Mesenteric fat pad (tissue), 1 donor: ENCODE data around the gene TTC7B. TPM values are rescaled to one million over a fixed set of nuclear protein-coding genes. Genes with fewer than 3 reads are reported as not detected.

Experiments
- DNase-seq: peaks from one replicate; pipeline ENCODE4 v3.0.0-alpha.2; 2020; ENCODE audit warnings: low spot score
- total RNA-seq: library from RNA; stranded (reverse); fragmentation: NEBNext Ultra II Directional; extraction: Animal tissue kit (Norgen Biotek cat#: 25700); gene quantifications from one replicate; pipeline ENCODE4 v1.2.1, GENCODE V29; 2021
- donor health status: DM: yes; HTN: yes; CAD: no.

The TTC7B gene
- total RNA-seq, 1 donor from 2014 or later: 92.3 TPM

GRCh38 chr14:90602088-90602687 is 214.0 kb downstream of the TTC7B start:
- DNase-seq: peak; percentile 64

DNA sequence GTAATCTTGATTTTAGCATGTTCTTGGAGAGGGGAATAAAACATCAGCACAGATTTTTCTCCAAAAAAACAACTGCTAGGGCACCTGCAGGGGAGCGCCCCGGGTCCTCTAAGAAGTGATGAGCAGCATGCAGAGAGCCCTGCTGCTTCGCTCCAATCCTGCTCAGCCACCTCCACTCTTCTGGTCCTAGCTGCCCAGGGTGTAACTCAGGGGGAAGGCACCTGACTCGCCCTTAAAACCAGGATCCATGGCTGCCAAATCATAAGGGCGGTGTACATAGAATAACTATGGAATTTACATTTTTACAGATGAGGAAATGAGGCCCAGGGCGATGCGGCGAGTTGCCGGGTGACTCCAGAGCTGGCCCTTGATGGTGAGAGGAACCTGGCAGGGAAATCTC is 214.7 kb downstream of the TTC7B start:
- DNase-seq: peak; percentile 24

DNA sequence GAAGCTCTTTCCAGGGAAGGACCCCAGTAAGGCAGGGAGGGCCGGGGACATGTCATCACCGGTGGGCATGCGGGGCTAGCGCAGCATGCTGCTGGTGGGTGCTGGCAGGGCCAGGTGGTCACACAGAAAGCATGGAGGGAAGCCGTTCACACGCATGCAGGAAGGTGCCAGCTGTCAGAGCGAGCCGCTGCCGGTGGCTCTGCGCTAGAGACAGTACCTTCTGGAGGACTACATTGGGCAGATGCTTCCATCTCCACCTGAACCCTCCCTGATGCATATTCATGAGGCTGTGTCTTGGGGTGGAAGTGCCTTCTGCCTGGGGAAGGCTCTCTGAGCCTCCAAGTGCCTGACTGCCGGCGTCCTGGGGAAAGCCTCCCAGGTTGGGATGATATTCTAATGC is 215.6 kb downstream of the TTC7B start:
- peak; percentile 69 for DNase-seq

GRCh38 chr14:90599748-90600507 is 216.3 kb downstream of the TTC7B start:
- DNase-seq: peak; percentile 37

DNA sequence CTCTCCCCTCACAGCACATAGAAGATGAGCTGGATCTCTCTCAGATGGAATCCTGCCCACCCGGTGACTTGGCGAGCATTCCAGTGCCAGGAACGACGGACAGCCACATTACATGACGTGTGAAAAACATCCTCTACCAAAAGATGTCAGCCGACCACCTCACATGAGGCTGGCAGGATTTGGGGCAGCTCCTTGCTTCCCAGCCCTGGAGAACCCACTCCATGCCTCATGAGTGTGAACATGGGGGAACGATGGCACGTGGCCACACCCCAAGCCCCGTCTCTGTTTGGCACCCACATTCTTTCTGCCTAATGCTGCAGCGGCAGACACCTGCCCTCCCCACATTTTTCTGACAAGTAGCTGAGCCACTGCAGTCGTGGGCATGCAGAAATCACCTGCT is 216.9 kb downstream of the TTC7B start:
- peak; percentile 60 for DNase-seq

GRCh38 chr14:90597961-90598360 is 218.3 kb downstream of the TTC7B start:
- peak; percentile 55 for DNase-seq

GRCh38 chr14:90596733-90597132 is 219.5 kb downstream of the TTC7B start:
- no peak for DNase-seq

DNA sequence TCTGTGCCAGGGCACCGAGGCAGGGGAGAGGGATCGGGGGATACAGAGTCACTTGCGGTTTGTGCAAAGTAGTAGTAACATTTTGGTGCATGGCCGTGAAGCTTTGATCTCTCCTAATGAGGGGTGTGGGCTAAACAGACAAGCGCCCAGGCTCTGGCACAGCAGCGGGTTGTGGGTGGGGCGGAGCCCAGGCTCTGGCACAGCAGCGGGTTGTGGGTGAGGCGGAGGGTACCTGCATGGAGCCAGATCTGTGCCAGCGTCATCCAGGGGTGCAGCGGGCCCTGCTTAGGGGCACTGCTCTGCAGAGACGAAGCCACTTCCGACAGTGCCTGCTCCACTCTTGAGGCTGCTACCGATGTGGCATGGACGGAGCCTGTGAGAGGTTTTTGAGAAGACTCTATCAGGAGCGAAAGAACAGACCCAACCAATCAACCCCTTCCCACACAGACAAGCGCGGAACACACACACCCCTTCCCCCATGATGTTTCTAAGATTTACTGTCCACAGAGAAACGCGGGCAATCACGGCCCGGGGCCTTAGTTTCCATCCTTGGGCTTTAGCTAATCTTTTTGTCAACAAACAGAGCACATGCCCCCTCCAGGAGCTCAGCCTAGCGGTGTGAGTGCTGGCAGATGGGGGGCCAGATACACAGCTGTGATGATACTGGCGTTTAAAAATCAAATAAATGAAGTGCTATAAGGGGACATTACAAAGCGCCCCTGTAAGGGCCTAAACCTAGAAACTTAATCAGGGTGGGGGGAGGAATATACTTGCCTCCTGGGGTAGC is 222.8 kb downstream of the TTC7B start:
- peak; percentile 89 for DNase-seq

DNA sequence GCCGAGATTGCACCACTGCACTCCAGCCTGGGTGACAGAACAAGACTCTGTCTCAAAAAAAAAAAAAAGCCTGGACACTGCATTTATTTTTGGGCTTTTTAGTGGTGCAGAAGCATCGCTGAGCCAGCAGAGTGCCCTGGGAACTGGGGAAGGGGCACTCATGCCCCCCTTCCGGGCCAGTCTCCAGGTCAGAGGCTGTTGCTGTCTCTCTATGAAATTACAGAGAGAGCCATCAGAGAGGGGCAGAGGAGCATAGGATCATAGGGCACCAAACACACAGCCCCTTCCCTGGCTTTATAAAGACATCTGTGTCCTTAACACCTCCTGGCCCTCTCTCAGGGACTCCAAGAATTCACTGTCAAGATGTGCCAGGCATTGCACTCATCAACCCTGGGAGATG is 223.6 kb downstream of the TTC7B start:
- DNase-seq: peak; percentile 16

DNA sequence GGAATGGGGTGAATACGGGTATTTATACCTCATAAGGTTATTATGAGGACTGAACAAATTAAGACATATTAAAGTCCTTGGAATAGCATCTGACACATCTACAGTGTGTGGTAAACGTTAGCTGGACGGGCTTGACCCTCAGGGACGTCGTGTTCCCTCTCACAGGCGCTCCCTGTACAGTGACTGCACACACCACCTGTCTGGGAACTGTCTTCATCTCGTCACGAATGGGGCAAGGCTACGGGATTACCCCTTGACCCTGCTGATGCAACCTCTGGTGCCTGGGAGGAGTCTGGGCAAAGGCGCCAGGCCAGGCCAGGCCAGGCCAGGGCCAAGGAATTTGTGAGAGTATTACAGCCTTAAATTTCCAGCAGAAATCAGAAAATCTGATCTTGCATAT is 228.3 kb downstream of the TTC7B start:
- peak; percentile 49 for DNase-seq

DNA sequence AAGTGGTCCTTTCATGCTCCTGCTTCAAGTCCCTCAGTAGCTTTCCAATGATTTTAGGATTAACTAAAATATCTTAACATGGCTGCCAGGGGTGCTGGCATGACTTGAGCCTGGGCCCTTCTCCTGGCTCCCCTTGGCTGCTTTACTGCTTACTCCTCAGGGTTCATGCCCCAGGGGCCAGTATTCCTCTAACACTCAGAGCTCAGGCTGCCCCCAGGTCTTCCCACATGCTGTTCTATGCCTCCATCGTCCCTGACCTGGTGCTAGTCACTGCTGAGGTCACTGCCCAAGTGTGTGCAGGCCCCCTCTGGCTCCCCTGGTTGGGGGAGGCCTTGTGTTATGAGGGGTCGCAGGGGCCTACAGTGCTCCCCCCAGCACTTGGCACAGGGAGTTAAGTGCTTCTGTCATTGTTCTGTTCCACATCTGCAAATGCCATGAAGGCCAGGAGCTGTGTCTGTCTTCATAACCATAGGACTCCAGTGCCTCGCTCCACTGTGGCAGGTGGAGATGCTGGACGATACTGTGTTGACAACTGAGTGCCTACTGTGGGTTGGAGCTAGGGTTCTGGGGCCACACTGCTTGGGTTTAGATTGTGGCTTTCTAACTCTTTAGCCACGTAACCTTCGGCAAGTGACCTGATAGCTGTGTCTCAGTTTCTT is 228.8 kb downstream of the TTC7B start:
- peak; percentile 68 for DNase-seq

GRCh38 chr14:90585106-90585505 is 231.1 kb downstream of the TTC7B start:
- peak; percentile 86 for DNase-seq

GRCh38 chr14:90583916-90584605 is 232.2 kb downstream of the TTC7B start:
- peak; percentile 76 for DNase-seq

DNA sequence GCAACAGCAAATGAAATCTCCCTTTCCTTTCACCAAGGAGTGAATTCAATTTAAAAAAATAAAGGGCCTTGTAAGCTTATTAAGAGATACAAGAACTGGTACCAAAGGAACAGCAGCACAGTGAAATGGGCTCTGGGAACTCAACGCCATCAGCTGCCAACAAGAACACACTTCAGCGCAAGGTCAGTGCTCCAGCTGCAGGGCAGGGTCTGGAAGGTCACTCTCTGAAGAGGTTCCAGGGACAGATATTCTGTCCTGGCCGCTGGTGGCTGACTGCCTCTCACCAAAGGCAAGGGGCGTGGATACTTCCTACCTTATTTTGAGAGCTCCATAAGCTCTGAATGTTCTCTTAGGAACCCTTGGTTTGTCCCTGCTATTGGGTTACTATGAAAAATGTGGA is 232.8 kb downstream of the TTC7B start:
- DNase-seq: peak; percentile 47

DNA sequence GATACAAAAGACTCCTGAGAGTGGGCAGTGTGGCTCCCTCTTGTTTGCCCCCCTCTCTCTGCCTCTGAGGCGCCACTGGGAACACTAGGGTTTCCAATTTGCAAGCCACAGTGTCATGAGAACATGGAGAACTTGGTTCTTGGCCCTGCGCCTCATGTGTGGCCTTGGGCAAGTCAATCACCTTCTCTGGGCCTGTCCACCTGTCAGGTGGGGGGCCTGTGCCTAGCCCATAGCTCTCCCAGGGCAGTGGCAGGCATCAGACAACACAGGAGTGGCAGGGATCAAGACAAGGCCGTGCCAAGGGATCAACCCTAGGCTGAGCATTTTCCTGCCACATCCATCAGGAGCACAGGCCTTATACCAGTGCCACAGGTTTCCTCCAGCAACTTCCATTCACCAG is 234.1 kb downstream of the TTC7B start:
- peak; percentile 53 for DNase-seq

DNA sequence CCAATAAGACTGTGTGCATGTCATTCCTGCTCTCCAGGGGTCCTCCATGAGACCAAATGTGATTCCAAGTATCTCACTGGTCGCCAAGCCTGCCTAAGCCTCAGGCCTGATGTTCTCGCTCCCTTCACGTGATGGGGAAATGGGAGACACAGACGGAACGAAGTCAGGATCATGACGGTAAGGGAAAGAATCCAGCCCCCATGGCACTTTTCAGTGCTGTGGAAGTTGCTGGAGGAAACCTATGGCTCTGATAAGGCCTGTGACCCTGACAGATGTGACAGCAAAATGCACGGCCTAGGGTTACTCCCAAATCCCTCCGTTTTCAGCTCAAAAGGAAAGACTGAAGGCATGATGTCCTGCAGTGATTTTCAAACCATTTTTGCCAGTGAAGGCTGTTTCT is 234.5 kb downstream of the TTC7B start:
- DNase-seq: peak; percentile 53

DNA sequence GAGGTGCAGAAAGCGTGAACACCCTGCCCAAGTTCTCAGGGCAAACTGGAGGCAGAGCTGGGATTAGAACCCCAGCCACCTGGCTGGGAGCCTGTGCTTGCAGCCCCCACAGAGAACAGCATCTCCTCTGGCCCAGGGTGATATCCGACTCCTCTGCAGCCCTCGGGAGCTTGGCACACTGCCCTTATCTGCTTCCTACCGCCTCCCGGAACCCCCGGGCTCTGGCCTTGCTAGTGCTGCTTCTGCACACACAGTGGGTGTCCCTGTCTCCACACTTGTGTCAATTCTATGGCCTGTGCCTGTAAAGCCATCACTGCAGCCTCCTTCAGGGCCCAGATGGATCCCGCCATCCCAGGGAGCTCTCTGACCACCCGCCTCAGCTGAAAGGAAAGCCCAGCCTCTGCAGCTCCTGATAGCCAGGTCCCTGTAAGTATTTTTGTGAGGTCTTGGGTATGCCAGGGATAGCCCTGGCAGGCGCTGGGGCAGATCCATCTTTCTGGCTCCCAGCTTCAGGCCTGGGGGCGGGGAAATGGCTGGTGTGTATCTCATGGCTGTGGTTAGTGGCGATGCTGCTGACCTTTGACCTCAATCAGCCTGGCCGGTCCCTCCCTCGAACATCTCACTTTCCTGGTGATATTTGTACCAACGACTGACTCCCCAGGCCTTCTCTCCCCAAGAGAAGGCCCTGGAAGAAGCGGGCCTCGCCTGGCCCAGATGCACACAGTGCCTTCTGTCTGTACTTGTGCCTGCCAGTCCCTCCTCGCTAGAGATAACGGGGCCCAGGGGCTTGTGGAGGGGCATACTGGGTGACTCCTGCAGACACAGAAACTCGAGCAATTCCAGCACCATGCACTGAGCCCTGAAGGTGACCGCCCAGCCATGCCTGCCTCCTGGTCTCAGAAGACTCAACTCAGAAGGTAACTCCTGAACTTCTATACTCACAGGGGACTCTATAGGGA is 235.6 kb downstream of the TTC7B start:
- DNase-seq: peak; percentile 69

DNA sequence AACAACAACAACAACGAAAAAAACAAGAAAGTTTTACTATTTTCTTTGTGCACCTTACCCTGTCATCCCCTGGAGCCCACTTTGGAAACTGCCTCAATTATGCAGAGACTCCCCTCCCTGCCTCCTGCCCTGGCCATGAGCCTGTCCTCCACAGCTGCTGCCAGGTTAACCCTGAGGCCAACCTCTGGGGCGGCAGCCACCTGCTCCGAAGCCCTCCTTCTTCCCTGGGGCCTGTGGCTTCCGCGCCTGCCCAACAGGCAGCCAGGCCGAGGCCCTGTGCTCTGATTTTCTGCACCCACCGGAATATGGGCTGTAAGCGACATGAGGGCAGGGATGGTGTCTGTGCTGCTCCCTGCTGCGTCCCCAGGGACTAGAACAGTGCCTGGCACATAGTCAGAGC is 236.4 kb downstream of the TTC7B start:
- no peak for DNase-seq

DNA sequence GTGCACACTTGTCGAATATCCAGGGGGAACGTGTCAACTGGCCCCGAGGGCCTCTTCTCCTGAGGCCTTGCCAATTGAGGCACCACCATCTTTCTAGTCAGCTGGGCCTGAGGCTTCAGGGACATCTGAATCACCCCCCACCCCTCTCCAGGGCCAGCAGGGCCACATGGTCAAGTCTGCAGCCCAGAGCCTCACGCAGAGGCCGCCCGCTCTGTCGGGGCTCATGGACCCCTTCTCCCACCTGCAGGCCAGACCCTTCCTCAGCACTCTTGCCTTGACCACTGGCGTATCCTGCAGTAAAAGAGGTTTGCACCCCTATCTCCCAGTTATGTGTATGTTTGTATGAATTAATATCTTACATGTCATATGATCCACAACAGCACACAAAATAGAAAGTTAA is 237.1 kb downstream of the TTC7B start:
- DNase-seq: no peak
